Measurements from ENCODE around the gene MN1. TPM values are rescaled to one million over a fixed set of nuclear protein-coding genes. Genes with fewer than 3 reads are reported as not detected.

The MN1 gene
- total and polyA plus RNA-seq, 12 donors: 0.64 to 2.7 (median 1.1) TPM

DNA sequence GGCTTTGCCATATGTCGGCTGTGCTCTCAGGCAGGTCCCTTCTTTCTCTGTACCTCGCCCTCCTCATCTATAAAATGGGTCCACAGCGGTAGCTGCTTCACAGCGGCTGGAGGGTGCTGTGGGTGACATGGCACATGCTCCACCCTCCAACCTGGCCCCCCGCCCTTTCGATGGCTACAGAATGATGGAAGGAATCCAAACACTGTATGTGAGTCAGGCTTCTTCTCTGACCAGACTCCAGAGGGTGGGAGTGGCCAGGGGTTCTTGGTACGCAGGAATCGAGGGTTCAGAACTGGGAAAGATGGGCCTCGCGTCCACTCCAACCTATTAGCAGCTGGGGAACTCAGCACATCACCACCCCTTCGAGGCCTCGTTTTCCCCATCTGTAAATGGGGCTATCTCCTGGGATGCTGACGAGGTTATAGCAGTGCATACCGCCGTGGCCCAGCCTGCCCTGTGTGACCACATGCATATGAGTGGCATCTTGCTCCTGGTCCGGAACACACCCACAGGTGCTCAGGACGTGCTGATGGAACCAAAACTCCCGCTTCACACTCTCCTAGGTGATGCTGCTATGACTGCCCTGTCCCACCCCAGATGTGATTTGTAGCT lies 26.4 kb downstream of the MN1 start:
- H3K27ac ChIP-seq: no peak overlapping the region
- H3K27me3 ChIP-seq: no peaks in the 10 kb centered on the region
- TF ChIP-seq POLR2A (IDR thresholded peaks at IDR 0.05): no peak
- TF ChIP-seq CTCF (IDR thresholded peaks at IDR 0.05): no peak
- no peak for DNase-seq
- H3K4me3 ChIP-seq: no peak overlapping the region
- no peaks in the 10 kb centered on the region for H3K36me3 ChIP-seq (replicated peaks in 1 of 2)
- H3K4me1 ChIP-seq (replicated peaks in 1 of 2): peaks cover 0 to 8% of the 10 kb centered on the region in 2 donors
- intact Hi-C loops (cut with DNase I): no loop called here
- 78 to 82% (median 80%) methylated on average over 12 to 18 of the region's 18 CpGs for WGBS, 4 donors
- no peaks in the 10 kb centered on the region for H3K9me3 ChIP-seq (replicated peaks in 1 of 3)

GRCh38 chr22:27774200-27774599 lies 27.4 kb downstream of the MN1 start:
- Histone ChIP-seq H3K27me3 (no peaks in the 10 kb centered on the region), H3K4me1 (replicated peaks in 1 of 2) (peaks cover 0 to 8% of the 10 kb centered on the region in 2 donors), H3K27ac (no peak overlapping the region), H3K9me3 (replicated peaks in 1 of 3) (no peaks in the 10 kb centered on the region), H3K36me3 (replicated peaks in 1 of 2) (no peaks in the 10 kb centered on the region), H3K4me3 (no peak overlapping the region)
- intact Hi-C loops (cut with DNase I): no loop called here
- TF ChIP-seq CTCF (IDR thresholded peaks at IDR 0.05) (no peak), POLR2A (IDR thresholded peaks at IDR 0.05) (no peak)
- 74 to 87% (median 82%) methylated on average over 7 to 9 of the region's 9 CpGs for WGBS, 4 donors
- no peak for DNase-seq

- 80 to 92% (median 87%) methylated on average over 11 to 18 of the region's 18 CpGs for WGBS, 4 donors
- intact Hi-C loops (cut with DNase I): no loop called here
- no peaks in the 10 kb centered on the region for H3K9me3 ChIP-seq (replicated peaks in 1 of 3)
- no peak for TF ChIP-seq POLR2A (IDR thresholded peaks at IDR 0.05)
- TF ChIP-seq CTCF (IDR thresholded peaks at IDR 0.05): no peak
- no peak for DNase-seq
- H3K36me3 ChIP-seq (replicated peaks in 1 of 2): no peaks in the 10 kb centered on the region
- H3K27me3 ChIP-seq: no peaks in the 10 kb centered on the region
- H3K4me3 ChIP-seq: no peak overlapping the region
- H3K4me1 ChIP-seq (replicated peaks in 1 of 2): peaks cover 0 to 8% of the 10 kb centered on the region in 2 donors
- no peak overlapping the region for H3K27ac ChIP-seq
These were observed 28.5 kb downstream of the MN1 start for GRCh38 chr22:27772984-27773498.

- Histone ChIP-seq H3K36me3 (replicated peaks in 1 of 2) (no peaks in the 10 kb centered on the region), H3K27me3 (no peaks in the 10 kb centered on the region), H3K27ac (no peak overlapping the region), H3K9me3 (replicated peaks in 1 of 3) (no peaks in the 10 kb centered on the region), H3K4me3 (no peak overlapping the region), H3K4me1 (replicated peaks in 1 of 2) (peaks cover 0 to 8% of the 10 kb centered on the region in 2 donors)
- WGBS, 4 donors: 77 to 87% (median 82%) methylated on average over 14 to 16 of the region's 16 CpGs
- intact Hi-C loops (cut with DNase I): no loop called here
- no peak for DNase-seq
- no peak for TF ChIP-seq POLR2A (IDR thresholded peaks at IDR 0.05)
- no peak for TF ChIP-seq CTCF (IDR thresholded peaks at IDR 0.05)
These were observed 29.2 kb downstream of the MN1 start for GRCh38 chr22:27772081-27772983.

Measured in adrenal gland (tissue), 12 donors.